Measurements from ENCODE around the gene WASHC4.
"Not testable (repeated sequence)": the region's sequence is repeated elsewhere in the genome, so short reads cannot be mapped to it uniquely, and the experiment has no call there.

WASHC4 gene

DNA sequence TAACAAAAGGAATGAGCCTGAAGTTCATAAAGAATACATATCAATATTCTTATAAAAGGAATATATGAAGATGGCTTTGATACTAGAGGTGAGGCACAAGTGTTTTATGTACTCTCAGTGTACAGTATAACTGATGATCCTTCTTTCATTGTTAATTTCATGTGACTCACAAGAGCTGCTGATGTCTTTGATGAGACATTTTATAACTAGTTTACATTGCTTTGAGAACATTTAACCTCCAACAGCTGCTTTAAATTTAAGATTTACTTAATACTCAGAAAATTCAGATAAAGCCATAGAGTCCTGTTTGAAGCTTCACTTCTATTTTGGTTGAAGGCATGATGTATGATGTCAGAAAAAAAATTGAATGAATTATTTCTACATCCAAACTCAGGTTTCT lies 59.8 kb downstream of the WASHC4 start:
- no peak for DNase-seq

DNA sequence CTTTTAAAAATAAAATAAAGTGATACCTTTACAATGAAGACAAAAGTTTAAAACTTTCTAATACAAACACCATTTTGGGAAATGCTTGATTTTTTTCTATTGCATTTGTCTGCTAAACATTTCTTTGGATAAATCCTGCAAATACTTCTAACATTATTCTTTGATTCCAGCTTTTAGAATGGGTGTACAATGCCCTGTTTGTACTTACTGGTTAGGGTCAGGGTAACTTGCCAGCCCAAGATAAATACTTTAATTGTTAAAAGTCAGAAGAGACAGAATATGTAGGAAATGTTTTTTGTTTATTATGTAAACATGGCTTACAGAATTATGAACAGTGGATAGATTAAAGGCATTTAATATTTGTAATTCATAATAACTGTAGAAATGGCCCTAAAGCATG lies 60.5 kb downstream of the WASHC4 start:
- DNase-seq, result no peak

DNA sequence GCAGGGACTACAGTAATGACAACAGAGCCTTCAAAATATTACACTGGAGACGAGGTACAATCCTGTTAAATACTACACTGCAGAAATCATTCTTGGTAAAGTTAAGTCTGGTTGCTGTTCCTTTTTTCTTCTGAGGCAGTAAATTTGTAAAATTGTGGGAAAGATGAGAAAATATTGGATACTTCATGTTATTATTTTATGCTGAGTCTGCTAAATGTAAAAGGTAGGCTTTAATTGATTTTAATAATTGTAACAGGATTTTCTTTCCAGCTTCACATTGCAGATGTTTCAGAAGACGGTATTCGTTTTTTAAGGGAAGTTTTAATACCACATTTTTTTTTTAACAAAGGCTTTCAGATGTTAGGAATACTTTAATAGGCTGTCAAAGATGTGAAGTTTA lies 62.6 kb downstream of the WASHC4 start:
- no peak for DNase-seq

DNA sequence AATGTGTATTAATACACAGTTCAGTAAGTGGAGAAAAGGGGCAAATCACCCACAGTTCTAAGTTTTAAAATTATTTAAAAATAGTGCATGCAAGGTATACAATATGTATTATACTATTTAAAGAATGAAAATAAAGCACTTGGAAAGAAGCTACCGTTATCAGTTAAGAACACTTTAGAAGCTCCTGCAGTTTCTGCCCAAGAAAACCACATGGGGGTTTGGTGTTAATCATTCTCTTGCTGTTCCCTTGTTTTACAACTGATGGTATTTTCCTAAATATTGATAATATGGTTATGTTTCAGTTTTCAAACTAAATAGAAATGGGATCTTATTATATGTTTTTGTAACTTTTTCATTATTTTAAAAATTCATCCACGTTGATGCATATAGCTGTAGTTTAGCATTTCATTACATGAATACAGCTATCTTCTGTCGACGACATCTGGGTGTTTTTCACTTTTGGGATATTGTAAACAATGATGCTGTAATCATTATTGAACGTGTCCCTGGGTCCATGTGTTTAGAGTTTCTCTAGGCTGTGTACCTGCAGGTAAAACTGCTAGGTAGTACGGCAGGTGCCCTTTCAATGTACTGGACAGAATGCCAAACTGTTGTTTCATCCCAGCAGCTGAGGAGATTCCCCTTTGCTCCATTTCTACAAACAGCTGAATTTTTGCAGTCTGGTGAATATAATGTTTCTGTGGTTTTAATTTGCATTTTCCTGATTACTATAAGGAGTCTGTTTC lies 64.3 kb downstream of the WASHC4 start:
- DNase-seq, result no peak

DNA sequence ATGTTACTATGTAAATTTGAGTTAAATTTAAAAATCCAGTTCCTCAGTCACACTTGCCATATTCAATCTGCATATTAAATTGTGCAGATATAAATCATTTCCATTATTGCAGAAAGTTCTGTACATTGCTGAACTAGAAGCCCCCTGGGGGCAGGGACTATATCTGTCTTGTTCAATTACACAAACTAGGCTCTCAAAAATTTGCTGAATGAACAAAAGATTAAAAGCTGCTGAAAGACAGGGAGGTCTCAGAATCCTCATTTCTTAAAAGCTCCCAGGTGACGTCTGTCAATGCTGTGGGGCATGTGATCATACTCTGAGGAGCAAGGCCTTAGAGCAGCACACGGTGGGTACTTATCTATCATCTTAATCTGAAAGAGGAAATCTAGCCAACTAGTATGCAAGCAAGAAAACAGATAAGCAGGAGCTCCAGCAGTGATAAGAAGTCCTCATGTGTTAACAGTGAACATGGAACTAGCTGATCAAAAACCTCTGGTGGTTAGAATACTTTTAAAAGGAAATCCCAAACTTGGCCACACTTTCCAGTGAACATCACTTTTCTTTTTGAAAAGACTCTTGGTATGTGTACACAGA lies 68.0 kb downstream of the WASHC4 start:
- no peak for DNase-seq

DNA sequence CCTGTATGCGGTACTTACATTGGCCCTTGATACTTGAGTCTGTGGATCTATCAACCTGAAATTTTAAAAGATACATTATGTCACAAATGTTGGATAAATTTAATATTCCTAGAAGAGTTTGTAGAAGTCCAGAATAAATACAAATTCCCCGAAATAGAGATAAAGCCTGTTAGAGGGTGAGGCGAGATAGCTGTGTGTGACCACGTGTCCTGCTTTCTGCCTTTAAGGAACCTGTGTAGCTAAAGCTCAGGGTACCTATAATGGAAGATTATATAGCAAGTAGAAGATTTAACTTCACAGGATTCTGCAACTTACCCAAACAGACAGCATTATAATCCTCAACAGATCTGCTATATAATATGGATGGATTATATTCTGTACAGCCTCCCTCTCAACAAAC lies 69.7 kb downstream of the WASHC4 start:
- no peak for DNase-seq

DNA sequence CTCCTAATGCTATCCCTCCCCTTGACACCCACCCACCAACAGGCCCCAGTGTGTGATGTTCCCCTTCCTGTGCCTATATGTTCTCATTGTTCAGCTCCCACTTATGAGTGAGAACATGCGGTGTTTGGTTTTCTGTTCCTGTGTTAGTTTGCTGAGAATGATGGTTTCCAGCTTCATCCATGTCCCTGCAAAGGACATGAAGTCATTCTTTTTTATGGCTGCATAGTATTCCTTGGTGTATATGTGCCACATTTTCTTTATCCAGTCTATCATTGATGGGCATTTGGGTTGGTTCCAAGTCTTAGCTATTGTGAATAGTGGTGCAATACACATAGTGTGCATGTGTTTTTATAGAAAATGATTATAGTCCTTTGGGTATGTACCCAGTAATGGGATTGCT lies 71.6 kb downstream of the WASHC4 start:
- DNase-seq, result not testable (repeated sequence)

DNA sequence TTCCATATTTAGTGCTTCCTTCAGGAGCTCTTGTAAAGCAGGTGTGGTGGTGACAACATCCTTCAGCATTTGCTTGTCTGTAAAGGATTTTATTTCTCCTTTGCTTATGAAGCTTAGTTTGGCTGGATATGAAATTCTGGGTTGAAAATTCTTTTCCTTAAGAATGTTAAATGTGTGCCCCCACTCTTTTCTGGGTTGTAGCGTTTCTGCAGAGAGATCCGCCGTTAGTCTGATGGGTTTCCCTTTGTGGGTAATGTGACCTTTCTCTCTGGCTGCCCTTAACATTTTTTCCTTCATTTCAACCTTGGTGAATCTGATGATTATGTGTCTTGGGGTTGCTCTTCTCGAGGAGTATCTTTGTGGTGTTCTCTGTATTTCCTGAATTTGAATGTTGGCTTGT lies 75.9 kb downstream of the WASHC4 start:
- not testable (repeated sequence) for DNase-seq

DNA sequence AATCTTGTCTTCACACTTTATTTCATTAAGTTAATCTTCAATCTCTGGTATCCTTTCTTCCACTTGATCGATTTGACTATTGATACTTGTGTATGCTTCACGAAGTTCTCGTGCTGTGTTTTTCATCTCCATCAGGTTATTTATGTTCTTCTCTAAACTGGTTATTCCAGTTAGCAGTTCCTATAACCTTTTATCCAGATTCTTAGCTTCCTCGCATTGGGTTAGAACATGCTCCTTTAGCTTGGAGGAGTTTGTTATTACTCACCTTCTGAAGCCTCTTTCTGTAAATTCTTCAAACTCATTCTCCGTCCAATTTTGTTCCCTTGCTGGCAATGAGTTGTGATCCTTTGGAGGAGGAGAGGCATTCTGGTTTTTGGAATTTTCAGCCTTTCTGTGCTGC lies 76.4 kb downstream of the WASHC4 start:
- DNase-seq, result not testable (repeated sequence)

DNA sequence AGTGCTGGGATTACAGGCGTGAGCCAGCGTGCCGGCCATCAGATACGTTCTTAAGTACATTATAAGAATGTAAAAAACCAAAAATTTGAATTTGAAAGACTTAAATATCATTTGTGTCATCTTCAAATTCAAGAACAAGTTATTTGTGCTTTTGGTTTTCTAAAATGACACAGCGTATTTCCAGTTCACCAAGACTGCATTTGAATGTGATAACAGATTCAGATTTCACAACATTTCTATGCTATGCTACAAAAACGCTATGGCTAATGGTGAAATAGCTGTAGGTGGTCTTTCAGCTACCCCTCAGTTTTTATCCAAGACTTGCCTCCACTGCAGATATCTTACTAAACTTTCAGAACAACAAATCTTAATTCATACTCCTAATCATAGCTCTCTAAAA lies 81.8 kb downstream of the WASHC4 start:
- DNase-seq, result no peak

DNA sequence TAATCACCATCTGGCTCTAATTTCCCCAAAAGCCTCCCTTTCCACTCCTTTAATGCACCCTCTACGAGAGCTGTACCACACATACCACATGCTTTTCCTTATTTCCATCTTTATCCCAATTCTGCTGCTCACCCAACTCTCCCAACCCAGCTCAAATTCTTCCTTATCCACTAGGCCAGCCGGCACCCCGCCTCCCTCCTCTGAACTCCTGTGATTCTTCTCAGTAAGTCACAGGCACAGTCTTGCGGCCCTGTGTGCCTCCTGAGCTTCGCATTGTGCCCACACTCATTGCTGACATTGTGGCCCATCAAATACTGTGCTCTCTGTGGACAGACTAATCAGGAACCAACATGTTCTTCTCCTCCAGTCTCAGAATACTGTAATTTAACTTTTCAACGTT lies 83.0 kb downstream of the WASHC4 start:
- DNase-seq, result no peak

DNA sequence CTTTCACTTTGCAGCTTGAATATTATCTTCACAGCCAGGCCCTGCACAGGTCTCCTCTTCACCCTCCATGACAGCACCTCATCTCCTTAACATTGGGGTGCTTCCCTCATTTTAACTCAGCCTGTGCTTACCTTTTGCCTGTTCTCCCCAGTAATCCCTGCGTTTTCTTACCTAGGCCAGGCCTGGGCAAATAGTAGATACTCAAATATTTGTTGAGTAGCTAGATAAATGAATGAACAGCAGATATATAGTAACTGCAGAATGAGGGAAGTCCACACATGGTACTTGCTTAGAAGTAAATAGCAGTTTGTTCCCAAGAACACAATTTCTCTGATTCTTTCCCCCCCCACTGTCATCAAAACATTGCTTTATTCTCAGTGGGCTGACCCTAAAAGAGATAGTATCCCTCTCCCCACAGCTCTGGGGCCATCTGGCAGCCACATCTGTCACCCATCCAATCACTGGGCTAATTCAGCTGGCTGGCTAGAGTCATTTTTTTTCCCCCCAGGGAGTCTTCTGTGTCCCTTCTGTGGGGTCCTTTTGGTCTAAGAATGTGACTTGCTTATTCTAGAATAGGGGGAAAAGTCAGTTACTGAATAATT lies 85.2 kb downstream of the WASHC4 start:
- no peak for DNase-seq

DNA sequence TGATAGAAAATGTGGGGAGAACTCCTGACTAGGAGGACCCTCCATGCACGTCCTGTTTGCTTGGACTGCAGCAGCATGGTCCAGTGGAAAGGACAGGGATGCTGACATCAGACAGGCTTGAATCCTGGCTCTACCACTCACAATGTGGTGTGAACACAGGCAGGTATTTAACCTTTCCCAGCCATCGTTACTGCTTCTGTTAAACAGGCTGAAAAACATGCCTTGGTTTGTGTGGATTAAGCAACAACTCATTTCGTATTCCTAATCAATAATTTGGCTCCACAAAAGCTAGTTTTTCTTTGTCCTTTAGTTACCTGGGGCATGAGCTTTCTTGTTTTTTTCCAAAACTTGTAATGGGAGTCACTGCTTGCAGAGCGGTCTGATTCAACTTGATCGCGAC lies 87.4 kb downstream of the WASHC4 start:
- DNase-seq, result no peak

DNA sequence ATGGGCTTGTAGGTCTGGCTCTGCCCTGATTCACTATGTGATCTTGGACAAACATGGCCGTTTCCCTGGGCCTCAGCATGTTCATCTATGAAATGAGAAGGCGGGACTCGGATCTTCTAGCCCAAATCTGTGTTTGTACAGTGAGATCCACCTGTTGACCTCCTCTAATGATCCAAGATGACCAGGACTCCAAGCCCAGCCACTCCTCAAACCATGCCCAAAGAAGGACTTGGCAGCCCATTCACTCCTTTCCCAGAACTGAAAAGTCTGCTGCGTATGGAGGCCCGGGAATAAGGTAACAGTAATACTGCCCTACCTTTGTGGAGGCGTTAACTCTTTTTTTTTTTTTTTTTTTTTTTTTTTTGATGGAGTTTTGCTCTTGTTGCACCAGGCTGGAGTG lies 88.6 kb downstream of the WASHC4 start:
- DNase-seq, result no peak

DNA sequence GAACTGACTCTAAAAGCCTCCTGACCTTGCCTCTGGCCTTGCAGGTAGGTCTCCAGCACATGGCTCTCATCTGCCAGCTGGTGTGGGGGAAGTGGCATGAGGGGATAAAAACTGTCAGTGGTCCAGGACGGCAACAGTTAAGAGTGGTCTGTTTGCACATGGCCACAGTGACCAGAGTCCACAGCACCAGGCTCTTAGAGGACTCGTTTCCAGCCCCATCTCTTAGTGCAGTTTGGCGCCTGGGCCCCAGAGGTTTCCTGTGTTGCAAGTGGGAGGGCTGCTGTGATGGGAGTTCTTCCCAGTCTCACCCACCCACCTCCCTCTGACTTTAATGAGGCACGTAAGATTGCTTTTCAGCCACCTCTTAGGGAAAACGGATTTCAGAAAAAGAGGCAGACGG lies 91.4 kb downstream of the WASHC4 start:
- DNase-seq, result no peak

DNA sequence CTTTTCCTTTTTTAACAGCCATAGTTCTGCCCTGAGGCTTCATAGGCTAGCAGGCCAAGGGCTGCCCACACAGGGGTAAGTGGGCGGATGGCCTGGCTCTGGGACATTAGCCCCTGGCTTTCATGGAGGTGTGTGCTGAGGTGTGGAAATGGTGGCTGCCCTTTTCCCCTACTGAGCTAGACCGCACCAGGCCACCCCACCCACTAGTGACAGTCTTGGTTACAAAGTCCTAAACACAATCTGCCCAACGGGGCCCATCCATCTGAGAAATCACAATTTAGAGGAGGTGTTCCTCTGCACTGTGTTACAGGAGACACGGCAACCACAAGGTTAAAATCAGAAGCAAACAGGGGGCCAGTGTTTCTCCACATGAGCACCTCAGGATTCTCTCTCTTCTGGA lies 92.9 kb downstream of the WASHC4 start:
- DNase-seq, result no peak

DNA sequence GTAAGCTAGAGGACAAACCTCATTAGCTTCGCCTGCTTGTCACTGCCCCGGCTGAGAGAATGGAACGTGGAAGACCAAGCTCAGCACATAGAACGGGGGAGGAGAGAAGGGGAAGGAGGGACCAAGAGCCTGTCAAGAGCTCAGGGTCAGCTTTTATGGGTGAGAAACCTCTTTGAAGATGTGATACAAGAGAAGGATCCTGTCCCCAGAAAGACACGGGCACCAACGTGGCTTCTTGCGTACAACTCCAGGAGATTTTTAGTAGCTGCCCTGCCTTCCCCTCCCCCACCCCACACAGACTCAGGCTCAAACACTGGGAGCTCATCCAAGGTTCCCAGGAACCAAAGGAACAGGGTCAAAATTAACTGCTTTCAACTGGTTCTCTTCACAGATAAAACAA lies 93.8 kb downstream of the WASHC4 start:
- DNase-seq, result no peak

DNA sequence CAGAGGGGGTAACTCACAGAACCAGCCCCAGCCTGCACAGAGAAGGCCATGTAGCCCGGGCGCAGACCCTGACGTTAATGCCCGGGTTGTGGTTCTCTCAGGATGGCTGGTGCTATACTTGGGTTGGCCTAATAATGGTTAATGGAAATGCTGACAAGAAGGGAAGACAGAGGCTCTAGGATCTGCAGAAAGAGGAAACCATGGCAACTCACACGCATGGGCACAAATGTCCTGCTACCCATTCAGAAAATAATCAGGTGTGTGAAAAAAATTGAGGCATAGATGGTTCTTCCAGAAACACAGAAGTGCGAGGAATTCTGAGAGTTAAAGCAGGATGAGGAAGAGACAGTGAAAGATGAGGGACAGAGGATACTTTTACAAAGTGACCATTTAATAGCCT lies 94.7 kb downstream of the WASHC4 start:
- DNase-seq, result no peak

DNA sequence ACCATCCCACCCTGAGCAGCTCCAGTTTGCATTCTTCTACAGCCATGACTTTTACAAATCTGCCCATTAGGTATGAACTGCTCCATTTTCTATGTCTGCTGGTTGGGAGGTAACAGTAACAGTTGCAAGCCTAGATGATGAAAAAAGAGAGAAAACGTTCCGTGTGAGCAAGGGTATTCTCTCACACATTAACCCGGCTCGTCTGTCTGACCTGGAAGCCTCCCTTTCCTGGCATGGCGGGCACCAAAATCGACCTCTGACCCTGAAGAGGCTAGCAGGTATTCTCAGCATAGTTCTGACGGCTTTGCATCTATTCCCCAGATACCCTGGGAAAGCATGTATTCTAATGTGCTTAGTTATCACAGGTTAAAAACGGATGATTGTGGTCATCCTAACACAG lies 96.6 kb downstream of the WASHC4 start:
- no peak for DNase-seq

DNA sequence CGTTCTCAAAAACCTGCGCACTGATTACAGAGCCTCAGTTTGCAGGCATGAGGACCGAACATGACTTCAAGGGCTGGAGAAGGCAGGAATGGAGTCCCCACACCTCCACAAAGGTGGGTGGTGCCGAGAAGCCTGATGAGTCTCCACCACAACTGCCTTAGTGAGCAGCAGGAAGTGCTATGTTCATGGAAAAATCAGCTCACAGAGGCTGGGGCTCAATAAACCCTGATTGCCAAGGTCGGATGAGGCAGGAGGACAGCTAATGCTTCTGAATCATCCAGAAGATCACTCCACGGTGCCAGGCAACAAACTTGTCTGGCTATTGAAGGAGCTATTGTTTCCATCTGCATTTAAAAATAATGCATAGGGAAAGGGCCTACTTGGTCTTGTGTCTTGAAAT lies 97.4 kb downstream of the WASHC4 start:
- DNase-seq, result no peak

DNA sequence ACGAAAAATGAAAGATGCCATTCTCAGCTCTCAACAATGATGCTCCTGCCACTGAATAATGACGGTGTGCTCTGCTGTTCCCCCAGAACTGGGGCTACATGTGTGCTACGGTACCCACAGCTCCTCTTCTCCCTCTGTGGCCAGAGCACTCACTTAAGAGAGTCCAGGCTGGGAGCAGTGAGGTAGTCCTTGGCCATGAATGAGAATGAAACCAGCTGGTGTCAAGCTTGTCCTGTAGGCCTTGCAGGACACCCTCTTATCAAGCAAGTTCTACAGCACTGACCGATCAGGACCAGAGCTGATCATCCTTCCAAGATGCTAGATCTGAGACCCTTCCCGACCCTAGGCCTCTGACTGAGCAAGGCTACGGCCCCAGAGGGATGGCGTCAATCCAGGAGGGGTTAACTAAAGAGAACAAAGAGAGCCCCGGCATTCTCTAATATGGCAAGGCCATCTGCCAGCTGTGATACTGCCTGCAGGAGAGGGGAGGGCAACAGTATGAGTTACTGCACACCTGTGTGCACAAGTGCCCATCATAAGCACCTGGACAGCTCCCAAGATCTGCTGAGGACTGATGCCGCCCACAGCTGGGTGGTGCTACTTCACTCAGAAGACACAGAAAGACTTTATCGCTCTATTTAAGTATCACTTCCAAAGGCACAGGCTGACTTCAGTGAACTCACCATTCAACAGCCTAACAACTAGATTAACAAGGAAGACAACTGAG lies 98.0 kb downstream of the WASHC4 start:
- DNase-seq, result no peak

DNA sequence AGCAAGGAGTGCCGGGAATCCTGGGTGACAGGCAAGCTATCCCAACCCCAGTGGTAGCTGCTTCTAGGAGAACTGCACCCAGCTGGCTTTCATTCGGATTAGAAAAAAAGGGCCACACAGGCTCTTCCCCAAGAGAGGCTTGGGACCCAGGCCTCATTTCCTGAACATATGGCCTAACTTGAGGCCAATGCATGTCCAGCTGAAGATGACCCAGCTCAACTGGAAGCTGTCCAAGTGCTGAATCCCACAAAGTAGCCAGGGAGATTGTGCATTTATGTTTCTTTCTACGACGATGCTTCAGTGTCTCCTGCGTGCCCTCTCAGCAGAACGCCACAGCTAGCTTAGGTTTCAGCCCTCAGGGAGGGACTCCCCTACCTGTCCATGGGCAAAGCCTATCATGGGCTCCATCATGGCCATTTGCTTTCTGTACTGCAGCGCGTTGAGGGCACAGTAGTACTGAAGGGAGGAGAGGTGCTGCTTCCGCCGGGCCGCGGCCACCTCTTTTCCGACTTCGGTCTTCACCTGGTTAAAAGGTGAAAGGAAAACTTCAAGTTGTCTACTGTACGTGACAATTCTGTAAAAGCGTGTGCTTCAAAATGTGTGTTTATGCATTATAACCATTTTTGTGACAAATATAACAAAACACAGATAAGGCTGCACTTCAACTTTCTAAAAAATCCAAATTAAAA lies 99.3 kb downstream of the WASHC4 start:
- no peak for DNase-seq

DNA sequence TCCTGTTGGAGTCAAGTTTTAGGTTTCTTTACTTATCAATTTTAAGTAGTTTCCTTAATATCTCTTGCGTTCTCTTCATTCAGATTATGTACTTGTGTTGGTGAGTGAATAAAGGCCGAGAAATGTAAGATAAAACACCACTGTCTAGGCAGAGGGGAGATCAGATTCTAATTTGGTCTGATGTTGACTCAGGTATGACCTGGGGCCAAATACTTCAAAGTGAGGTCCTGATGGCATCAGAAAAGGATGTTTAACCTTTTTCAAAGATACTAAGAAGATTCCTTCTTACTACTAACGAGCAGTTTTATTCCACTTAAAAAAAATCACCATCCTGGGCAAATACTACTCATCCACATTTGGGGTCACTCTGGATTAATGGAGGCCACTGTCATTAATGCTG lies 101.6 kb downstream of the WASHC4 start:
- no peak for DNase-seq
